Esophagus squamous epithelium (tissue), 5 donors: ENCODE data around the gene PLD5. TPM values are rescaled to one million over a fixed set of nuclear protein-coding genes. Genes with fewer than 3 reads are reported as not detected.
"Not testable (repeated sequence)": the region's sequence is repeated elsewhere in the genome, so short reads cannot be mapped to it uniquely, and the experiment has no call there.

Experiments
- DNase-seq: peaks from one replicate; lab custom pipeline; 2025; lab: John Stamatoyannopoulos, UW
- H3K27ac ChIP-seq, 4 donors: fragments of 200-600 bp; sonication (generic); one replicate each; pipeline ENCODE4 v1.5.1; 2016 to 2019; ENCODE audit warnings: mild to moderate bottlenecking in 1 of 4
- H3K27me3 ChIP-seq, 4 donors: fragments of 200-600 bp; sonication (generic); 1 replicate in 3 of 4; 2 replicates in 1 of 4; pipeline versions ENCODE4 v1.5.1 to v1.6.0; 2017 to 2021; ENCODE audit warnings: antibody characterized with exemption in 1 of 4
- H3K36me3 ChIP-seq, 3 donors: fragments of 200-600 bp; sonication (generic); one replicate each; pipeline ENCODE4 v1.5.1; 2016 to 2019
- H3K4me1 ChIP-seq, 3 donors: fragments of 200-600 bp; sonication (generic); one replicate each; pipeline ENCODE4 v1.5.1; 2017 to 2019
- H3K4me3 ChIP-seq, 4 donors: fragments of 200-600 bp; sonication (generic); 1 replicate in 3 of 4; 2 replicates in 1 of 4; pipeline ENCODE4 v1.5.1; 2016 to 2019; ENCODE audit warnings: mild to moderate bottlenecking in 2 of 4, moderate library complexity in 1 of 4
- H3K9me3 ChIP-seq, 3 donors: fragments of 200-600 bp; sonication (generic); one replicate each; pipeline ENCODE4 v1.5.1; 2016 to 2019
- POLR2A ChIP-seq, 4 donors: fragments of 450-650 bp; IDR thresholded peaks; one replicate each; pipeline ENCODE4 v1.6.1; 2017; ENCODE audit warnings: antibody characterized with exemption in 4 of 4, mild to moderate bottlenecking in 4 of 4, moderate library complexity in 3 of 4
- WGBS, 2 donors: methylation state at CpG; one replicate each; pipeline ENCODE4 v1.1.5; 2018; 5-methylcytosine and 5-hydroxymethylcytosine counted together
- intact Hi-C: fragments of 100-400 bp; cut with DNase I; formaldehyde crosslinking; loops from one replicate; pipeline ENCODE4 v1.15.0; 2022
- total RNA-seq, 4 donors: library from RNA; depleted of rRNA; stranded (reverse); fragments of >200 nt; gene quantifications; one replicate each; pipeline ENCODE4 v1.1.0, GENCODE V29; 2016
- TF ChIP-seq, protein P1 (sequence below), 6 experiments: fragments of 450-650 bp in 4 of 6; fragments of 200-600 bp in 2 of 6; sonication (generic) in 2 of 6; IDR thresholded peaks; one replicate each; pipeline ENCODE4 v1.5.1; 2016 to 2019; ENCODE audit warnings: antibody characterized with exemption in 6 of 6, mild to moderate bottlenecking in 4 of 6, moderate library complexity in 4 of 6
- donor health status: DM: yes; HTN: yes; CAD: no.

PLD5 gene
- total RNA-seq, 4 donors from 2014 or later: 0.18 to 0.57 TPM; not detected in 2

DNA sequence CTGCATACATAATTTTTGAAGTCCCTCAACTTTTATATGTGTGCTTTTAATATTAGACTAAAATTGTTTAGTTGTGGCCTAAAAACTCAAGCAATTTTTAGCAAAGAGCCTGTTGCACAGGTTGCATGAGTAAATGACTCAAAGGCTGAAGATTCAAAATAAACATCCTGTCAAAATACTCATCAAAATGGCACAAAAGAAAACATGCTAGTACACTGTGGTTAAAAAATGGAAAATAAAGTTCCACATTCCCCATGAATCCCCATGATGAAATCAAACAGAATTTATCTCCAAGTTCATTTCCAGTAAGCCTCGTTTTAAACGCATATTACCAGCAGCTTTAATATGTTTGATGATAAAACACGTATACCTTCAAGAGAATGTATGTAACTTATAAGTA, 295.5 kb downstream of the PLD5 start:
- intact Hi-C loops: no loop called here
- no peaks in the 10 kb centered on the region for H3K36me3 ChIP-seq
- no peak overlapping the region for H3K4me3 ChIP-seq
- TF ChIP-seq POLR2A (IDR thresholded peaks at IDR 0.05): no peak
- TF ChIP-seq, protein P1, sequence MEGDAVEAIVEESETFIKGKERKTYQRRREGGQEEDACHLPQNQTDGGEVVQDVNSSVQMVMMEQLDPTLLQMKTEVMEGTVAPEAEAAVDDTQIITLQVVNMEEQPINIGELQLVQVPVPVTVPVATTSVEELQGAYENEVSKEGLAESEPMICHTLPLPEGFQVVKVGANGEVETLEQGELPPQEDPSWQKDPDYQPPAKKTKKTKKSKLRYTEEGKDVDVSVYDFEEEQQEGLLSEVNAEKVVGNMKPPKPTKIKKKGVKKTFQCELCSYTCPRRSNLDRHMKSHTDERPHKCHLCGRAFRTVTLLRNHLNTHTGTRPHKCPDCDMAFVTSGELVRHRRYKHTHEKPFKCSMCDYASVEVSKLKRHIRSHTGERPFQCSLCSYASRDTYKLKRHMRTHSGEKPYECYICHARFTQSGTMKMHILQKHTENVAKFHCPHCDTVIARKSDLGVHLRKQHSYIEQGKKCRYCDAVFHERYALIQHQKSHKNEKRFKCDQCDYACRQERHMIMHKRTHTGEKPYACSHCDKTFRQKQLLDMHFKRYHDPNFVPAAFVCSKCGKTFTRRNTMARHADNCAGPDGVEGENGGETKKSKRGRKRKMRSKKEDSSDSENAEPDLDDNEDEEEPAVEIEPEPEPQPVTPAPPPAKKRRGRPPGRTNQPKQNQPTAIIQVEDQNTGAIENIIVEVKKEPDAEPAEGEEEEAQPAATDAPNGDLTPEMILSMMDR (IDR thresholded peaks at IDR 0.05): no peak
- DNase-seq: no peak
- WGBS, 2 donors: 71 to 88% methylated on average over 3 of the region's 3 CpGs
- no peaks in the 10 kb centered on the region for H3K4me1 ChIP-seq
- no peak overlapping the region for H3K27ac ChIP-seq
- no peaks in the 10 kb centered on the region for H3K9me3 ChIP-seq
- H3K27me3 ChIP-seq: no peaks in the 10 kb centered on the region

DNA sequence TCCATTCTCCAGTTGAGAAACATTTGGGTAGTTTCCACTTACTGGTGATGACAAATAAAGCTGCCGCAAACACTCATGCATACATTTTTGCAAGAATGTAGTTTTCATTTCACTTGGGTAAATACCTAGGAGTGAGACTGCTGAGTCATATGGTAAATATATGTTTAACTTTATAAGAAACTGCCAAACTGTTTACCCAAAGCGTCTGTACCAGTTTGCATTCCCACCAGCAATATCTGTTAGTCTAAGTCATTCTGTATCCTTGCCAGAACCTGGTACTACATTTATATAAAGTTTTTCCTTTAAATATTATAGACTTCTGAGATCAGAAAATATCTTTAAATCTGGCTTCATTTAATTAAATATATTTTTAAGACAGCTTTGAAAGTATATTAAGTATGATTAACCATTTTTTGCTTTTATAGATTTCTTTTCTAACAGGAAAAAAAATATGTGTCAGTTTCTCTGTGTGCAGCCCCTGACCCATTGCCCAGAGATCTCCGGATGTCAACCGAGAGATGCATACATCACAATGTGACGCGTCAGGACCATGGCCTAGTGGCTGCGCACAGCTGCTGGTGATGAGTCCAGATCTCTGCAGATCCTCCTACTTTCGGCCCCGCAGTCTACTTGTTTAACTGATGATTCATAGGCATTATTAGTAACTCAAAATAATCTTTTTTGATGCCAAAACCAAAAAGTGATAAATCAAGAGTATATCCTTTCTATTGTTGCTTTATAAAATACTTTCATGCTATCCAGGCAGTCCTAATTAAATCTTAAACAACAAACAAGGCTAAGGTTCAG, 298.5 kb downstream of the PLD5 start:
- no peak overlapping the region for H3K4me3 ChIP-seq
- H3K27ac ChIP-seq: no peak overlapping the region
- 74 to 78% methylated on average over 9 of the region's 9 CpGs for WGBS, 2 donors
- H3K4me1 ChIP-seq: no peaks in the 10 kb centered on the region
- TF ChIP-seq, protein P1 (IDR thresholded peaks at IDR 0.05): no peak
- no peak for TF ChIP-seq POLR2A (IDR thresholded peaks at IDR 0.05)
- intact Hi-C loops: no loop called here
- H3K9me3 ChIP-seq: no peaks in the 10 kb centered on the region
- no peaks in the 10 kb centered on the region for H3K27me3 ChIP-seq
- DNase-seq: no peak
- no peaks in the 10 kb centered on the region for H3K36me3 ChIP-seq

DNA sequence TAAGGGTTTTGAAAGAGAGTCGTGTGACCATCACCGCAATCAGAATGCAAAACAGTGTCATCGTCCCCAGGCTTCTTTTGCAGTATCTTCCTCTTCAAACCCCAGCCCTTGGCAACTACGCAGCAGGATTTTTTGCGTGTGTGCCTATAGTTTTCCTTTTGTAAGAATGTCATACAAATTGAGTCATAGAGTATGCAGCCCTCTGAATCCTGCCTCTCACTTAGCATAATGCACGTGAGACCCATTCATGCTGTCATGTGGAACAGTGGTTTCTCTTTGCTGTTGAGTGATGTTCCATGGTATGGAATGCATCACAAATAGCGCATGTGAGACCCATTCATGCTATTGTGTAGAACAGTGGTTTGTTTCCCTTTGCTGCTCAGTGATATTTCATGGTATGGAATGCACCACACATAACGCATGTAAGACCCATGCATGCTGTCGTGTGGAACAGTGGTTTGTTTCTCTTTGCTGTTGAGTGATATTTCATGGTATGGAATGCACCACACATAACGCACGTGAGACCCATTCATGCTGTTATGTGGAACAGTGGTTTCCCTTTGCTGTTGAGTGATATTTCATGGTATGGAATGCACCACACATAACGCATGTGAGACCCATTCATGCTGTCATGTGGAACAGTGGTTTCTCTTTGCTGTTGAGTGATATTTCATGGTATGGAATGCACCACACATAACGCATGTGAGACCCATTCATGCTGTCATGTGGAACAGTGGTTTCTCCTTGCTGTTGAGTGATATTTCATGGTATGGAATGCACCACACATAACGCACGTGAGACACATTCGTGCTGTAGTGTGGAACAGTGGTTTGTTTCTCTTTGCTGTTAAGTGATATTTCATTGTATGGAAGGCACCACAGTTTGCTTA, 299.4 kb downstream of the PLD5 start:
- 77 to 85% methylated on average over 16 of the region's 16 CpGs for WGBS, 2 donors
- H3K4me1 ChIP-seq, intact Hi-C loops, H3K27ac ChIP-seq, H3K4me3 ChIP-seq, DNase-seq, H3K27me3 ChIP-seq, H3K36me3 ChIP-seq, H3K9me3 ChIP-seq: not testable (repeated sequence)

DNA sequence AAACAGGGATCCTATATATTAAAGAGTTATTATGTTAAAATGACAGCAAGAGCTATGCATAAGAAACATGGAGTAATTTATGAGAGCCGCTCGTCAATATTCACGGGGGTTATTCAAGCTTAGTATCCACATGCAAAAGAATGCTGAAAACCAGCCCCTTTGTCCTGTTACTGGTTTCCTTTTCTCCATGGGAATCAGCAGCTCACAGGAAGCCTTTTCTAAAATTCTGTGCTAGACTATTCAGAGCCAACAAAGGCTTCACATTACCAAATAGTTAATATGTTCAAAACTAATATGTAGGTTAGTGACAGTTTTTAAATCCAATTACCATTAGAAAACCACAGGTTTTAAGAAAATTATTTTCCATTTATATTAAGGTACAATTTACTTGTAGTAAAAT, 300.0 kb downstream of the PLD5 start:
- TF ChIP-seq, protein P1 (IDR thresholded peaks at IDR 0.05): no peak
- no peak for TF ChIP-seq POLR2A (IDR thresholded peaks at IDR 0.05)
- Histone ChIP-seq H3K4me3 (no peak overlapping the region), H3K36me3 (no peaks in the 10 kb centered on the region), H3K27me3 (no peaks in the 10 kb centered on the region), H3K9me3 (no peaks in the 10 kb centered on the region), H3K27ac (no peak overlapping the region), H3K4me1 (no peaks in the 10 kb centered on the region)
- no peak for DNase-seq
- 71 to 84% methylated on average over 3 of the region's 3 CpGs for WGBS, 2 donors
- intact Hi-C loops: no loop called here

DNA sequence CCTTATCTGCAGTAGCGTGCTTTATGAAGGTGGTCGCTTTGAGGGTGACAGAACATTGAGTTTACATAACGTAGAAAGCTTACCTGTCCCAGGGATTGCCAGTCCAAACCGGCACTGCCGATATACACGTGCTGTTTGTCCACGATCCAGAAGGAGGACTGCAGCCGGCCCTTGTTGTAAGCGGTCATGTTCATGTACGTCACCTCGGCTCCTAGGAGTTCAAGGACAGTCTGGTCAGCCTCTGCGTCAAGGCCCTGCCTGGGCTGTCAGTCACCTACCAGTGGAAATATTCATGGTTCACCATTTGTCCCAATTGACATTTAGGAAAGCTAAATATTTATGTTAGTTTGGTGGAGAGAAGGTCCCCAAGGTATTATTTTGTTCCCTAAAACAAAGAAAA, 304.6 kb downstream of the PLD5 start:
- no peaks in the 10 kb centered on the region for H3K36me3 ChIP-seq
- no peak overlapping the region for H3K27ac ChIP-seq
- no peaks in the 10 kb centered on the region for H3K27me3 ChIP-seq
- 80 to 86% methylated on average over 11 to 12 of the region's 12 CpGs for WGBS, 2 donors
- peaks cover 0 to 11% (median 0%) of the 10 kb centered on the region in 3 donors for H3K9me3 ChIP-seq
- intact Hi-C loops: no loop called here
- no peak overlapping the region for H3K4me3 ChIP-seq
- TF ChIP-seq, protein P1 (IDR thresholded peaks at IDR 0.05): no peak
- no peak for TF ChIP-seq POLR2A (IDR thresholded peaks at IDR 0.05)
- H3K4me1 ChIP-seq: no peaks in the 10 kb centered on the region
- no peak for DNase-seq
